Astrocyte of the spinal cord (primary cell): ENCODE measurements around the gene TMTC2.
"Not testable (repeated sequence)": the region's sequence is repeated elsewhere in the genome, so short reads cannot be mapped to it uniquely, and the experiment has no call there.

Experiments used
- DNase-seq: peaks from one replicate; pipeline ENCODE4 v3.0.0; 2011; ENCODE audit warnings: low read depth, low spot score
- H3K4me3 ChIP-seq: 2 replicates; pipeline ENCODE4 v1.5.1; 2011; ENCODE audit warnings: low read depth, mild to moderate bottlenecking, low read length, moderate library complexity
- in situ Hi-C: cut with HindIII; loops from 2 replicates; pipeline ENCODE4 v1.10.0; 2017; ENCODE audit warnings: low sequenced_read_pairs
- TF ChIP-seq, protein P1 (sequence below): IDR thresholded peaks from 2 replicates; pipeline ENCODE4 v1.5.1; 2012; ENCODE audit warnings: low read depth, mild to moderate bottlenecking, low read length, inconsistent platforms

TMTC2 gene

DNA sequence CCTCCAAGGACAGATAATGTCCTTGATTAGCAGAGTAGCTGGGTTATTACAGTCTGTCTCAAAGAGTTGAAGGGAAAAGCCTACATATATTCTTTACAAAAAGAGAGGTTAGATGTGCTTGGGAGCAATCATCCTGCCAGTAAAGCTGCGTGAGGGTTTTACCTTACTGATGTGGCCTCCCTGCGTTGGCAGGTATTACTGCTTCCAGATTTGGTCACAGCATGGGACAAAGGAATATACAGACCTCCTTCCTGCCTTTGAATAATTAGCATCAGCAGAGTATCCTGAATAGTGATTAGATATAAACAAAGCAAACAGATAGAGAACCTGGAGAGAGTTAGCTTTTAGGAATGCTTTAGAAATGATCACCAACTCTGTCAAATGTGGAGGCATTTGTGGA, 69.6 kb downstream of the TMTC2 start:
- no peak overlapping the region for H3K4me3 ChIP-seq
- in situ Hi-C loops: no loop called here
- TF ChIP-seq, protein P1, sequence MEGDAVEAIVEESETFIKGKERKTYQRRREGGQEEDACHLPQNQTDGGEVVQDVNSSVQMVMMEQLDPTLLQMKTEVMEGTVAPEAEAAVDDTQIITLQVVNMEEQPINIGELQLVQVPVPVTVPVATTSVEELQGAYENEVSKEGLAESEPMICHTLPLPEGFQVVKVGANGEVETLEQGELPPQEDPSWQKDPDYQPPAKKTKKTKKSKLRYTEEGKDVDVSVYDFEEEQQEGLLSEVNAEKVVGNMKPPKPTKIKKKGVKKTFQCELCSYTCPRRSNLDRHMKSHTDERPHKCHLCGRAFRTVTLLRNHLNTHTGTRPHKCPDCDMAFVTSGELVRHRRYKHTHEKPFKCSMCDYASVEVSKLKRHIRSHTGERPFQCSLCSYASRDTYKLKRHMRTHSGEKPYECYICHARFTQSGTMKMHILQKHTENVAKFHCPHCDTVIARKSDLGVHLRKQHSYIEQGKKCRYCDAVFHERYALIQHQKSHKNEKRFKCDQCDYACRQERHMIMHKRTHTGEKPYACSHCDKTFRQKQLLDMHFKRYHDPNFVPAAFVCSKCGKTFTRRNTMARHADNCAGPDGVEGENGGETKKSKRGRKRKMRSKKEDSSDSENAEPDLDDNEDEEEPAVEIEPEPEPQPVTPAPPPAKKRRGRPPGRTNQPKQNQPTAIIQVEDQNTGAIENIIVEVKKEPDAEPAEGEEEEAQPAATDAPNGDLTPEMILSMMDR: no peak
- no peak for DNase-seq

DNA sequence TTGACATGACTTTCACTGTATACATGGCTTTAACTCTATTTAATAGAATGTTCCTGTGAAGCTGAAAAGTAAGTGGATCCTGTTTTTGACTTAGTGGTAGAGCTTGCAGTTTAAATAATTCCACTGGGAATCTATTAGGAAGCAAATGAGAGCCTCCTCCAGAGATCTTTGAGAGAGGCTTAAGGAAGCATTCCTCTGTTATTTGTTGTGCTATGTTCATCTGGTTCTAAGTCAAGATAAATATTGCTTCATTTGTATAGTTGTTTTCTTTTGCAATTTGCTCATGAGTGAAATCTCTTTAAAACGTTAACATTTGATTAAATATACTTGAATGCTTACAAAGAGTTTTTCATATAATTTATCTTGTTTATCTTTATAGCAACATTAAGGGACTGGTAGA, 70.4 kb downstream of the TMTC2 start:
- DNase-seq: no peak
- TF ChIP-seq, protein P1: no peak
- in situ Hi-C loops: no loop called here

DNA sequence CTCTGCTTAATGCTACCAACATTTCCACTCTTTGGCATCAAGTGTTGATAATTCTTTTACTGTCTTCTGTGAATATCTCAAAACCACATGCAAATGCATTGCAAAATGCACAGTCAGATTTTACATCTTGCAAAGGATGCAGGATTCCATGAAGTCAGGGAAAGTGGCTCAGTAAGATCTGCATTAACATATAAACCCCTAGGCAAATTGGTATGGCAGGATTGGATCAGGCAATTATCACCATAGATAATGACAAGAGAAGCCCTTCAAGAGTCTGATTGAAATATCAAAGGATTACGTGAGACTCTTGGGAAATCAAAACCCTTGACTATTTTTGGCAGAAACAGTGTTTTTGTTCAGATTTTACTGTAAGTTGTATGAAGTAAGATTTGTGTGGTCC, 71.0 kb downstream of the TMTC2 start:
- in situ Hi-C loops: no loop called here
- no peak for DNase-seq
- TF ChIP-seq, protein P1: no peak

More for the DNA sequence above, 70.4 kb downstream of the TMTC2 start:
- H3K4me3 ChIP-seq: no peak overlapping the region

DNA sequence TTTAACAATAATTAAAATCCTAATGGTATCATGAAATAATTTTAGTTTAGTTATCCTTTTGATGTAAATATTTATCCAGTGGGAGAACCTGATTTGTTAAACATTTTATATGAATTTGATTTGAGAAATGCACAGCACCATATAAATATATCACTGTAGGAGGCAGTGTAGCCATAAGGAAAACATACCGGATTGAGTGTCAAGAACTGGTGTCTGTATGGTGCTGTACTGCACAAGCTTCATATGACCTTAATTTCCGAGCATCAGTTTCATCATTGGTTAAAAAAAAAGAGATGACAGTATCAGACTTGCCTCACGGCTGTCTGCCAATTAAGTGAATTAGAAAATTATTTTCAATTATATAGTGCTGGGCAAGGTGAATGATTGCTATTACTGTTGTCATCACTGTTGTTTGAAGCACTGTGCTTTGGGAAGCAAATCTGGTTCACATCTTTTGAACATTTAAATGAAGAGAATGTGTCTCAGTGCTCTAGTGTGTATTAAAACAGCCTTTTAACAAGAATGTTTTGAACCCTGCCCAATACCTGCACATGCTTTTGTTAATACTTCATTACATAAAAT, 72.1 kb downstream of the TMTC2 start:
- DNase-seq: no peak
- in situ Hi-C loops: no loop called here
- TF ChIP-seq, protein P1: no peak
- no peak overlapping the region for H3K4me3 ChIP-seq

More for the DNA sequence above, 71.0 kb downstream of the TMTC2 start:
- no peak overlapping the region for H3K4me3 ChIP-seq

DNA sequence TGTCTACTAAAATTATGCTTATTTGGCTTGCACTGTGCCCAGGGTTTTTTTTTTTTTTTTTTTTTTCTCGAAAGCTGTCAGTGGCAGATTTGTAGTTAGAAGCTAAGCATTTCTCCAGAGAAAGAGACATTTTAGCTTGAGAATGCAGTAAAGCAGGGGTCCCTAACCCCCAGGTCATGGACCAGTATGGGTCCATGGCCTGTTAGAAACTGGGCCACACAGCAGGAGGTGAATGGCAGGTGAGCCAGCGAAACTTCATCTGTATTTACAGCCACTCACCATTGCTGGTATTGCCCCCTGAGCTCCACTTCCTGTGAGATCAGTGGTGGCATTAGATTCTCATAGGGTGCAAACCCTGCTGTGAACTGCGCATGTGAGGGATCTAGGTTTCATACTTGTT, 73.7 kb downstream of the TMTC2 start:
- TF ChIP-seq, protein P1: no peak
- in situ Hi-C loops: no loop called here
- H3K4me3 ChIP-seq: no peak overlapping the region
- DNase-seq: no peak

DNA sequence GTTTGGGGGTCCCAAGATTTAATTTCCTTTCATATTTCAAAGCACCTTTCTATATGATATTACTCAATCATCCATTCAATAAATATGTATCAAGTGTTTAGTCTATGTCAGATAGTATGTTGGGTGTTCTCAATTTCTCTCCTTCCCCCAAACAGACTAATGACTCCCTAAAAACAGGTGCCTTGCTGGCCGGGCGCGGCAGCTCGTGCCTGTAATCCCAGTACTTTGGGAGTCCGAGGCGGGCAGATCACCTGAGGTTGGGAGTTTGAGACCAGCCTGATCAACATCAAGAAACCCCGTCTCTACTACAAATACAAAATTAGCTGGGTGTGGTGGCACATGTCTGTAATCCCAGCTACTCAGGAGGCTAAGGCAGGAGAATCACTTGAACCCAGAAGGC, 78.5 kb downstream of the TMTC2 start:
- H3K4me3 ChIP-seq, DNase-seq, in situ Hi-C loops: not testable (repeated sequence)

DNA sequence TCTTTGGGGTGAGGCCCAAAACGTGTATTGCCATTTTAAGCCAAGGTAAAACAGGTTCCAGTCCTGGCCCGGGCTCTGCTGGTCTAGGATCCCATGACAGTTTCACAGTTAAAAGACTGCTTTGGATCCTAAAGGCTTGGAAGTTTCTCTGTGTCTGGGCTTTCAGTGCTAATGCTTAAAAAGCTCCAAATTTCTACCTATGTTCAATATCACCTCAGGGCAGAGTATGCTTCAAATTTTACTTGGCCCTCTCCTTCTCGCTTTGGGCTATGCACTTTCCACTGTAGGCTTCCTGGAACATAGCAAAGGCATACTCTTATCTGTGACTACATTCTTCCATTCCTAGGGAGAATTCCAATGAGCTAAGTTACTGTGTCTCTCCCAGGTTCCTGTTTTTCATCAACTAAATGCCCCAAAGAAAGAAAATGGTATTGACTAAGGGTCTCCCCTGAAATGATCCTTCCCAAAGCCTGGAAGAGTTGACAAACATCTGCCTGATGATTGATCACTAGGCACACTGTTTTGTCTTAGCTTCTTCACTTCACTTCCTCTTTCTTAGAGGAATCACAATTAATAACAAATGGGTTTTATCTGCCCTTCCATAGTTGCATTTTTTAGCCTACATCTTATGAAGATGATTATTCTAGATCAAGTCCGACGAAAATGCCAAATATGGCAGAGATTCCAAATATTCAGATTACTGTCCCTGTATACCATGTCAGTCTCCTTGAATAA, 79.4 kb downstream of the TMTC2 start:
- TF ChIP-seq, protein P1: no peak
- in situ Hi-C loops: no loop called here

More for the DNA sequence above, 79.4 kb downstream of the TMTC2 start:
- H3K4me3 ChIP-seq: no peak overlapping the region
- no peak for DNase-seq
